Measurements from ENCODE around the gene PRPSAP2. TPM values are rescaled to one million over a fixed set of nuclear protein-coding genes. Genes with fewer than 3 reads are reported as not detected.

The PRPSAP2 gene
- total and polyA plus RNA-seq, 3 donors from 2014 or later: 42.8 to 56.1 (median 55.4) TPM

- WGBS, 2 donors: 6 to 7% methylated on average over 7 of the region's 7 CpGs
- Histone ChIP-seq H3K4me1 (peaks cover 17% of the 10 kb centered on the region), H3K27ac (peak overlapping the region; percentile 68 to 83), H3K36me3 (ENCODE audit: low read depth, missing control alignments) (no peaks in the 10 kb centered on the region), H3K4me3 (peak overlapping the region; percentile 51 to 62), H3K27me3 (no peaks in the 10 kb centered on the region), H3K9me3 (no peaks in the 10 kb centered on the region)
- intact Hi-C loops (cut with DNase I; ENCODE audit: low total_unique reads): no loop called here
- DNase-seq: no peak
- no peak for TF ChIP-seq CTCF (IDR thresholded peaks at IDR 0.05)
- TF ChIP-seq POLR2A (IDR thresholded peaks at IDR 0.05): no peak
Observed at GRCh38 chr17:18856570-18856915, 1.4 kb upstream of the PRPSAP2 start.

- TF ChIP-seq POLR2A (IDR thresholded peaks at IDR 0.05): no peak
- no peak for TF ChIP-seq CTCF (IDR thresholded peaks at IDR 0.05)
- Histone ChIP-seq H3K4me1 (peaks cover 17% of the 10 kb centered on the region), H3K4me3 (peak overlapping the region; percentile 91 to 97), H3K27ac (peak overlapping the region; percentile 87 to 95), H3K36me3 (ENCODE audit: low read depth, missing control alignments) (no peaks in the 10 kb centered on the region), H3K27me3 (no peaks in the 10 kb centered on the region), H3K9me3 (no peaks in the 10 kb centered on the region)
- WGBS, 2 donors: 8 to 11% methylated on average over 12 of the region's 12 CpGs
- intact Hi-C loops (cut with DNase I; ENCODE audit: low total_unique reads): no loop called here
- no peak for DNase-seq
Observed at GRCh38 chr17:18858567-18859245, 775 bp downstream of the PRPSAP2 start.

GRCh38 chr17:18859256-18859655 lies 1.3 kb downstream of the PRPSAP2 start:
- WGBS, 2 donors: 20 to 23% methylated on average over 4 of the region's 4 CpGs
- Histone ChIP-seq H3K27ac (peak overlapping the region in 1 of 2 donors; percentile 87), H3K36me3 (ENCODE audit: low read depth, missing control alignments) (no peaks in the 10 kb centered on the region), H3K27me3 (no peaks in the 10 kb centered on the region), H3K4me1 (peaks cover 17% of the 10 kb centered on the region), H3K9me3 (no peaks in the 10 kb centered on the region), H3K4me3 (no peak overlapping the region)
- intact Hi-C loops (cut with DNase I; ENCODE audit: low total_unique reads): no loop called here
- DNase-seq: no peak
- TF ChIP-seq CTCF (IDR thresholded peaks at IDR 0.05) (no peak), POLR2A (IDR thresholded peaks at IDR 0.05) (no peak)

- Histone ChIP-seq H3K4me3 (no peak overlapping the region), H3K9me3 (no peaks in the 10 kb centered on the region), H3K27me3 (no peaks in the 10 kb centered on the region), H3K27ac (no peak overlapping the region), H3K36me3 (ENCODE audit: low read depth, missing control alignments) (no peaks in the 10 kb centered on the region), H3K4me1 (peaks cover 16% of the 10 kb centered on the region)
- intact Hi-C loops (cut with DNase I; ENCODE audit: low total_unique reads): no loop called here
- WGBS, 2 donors: 91% methylated on average over 9 of the region's 9 CpGs
- DNase-seq: no peak
- TF ChIP-seq POLR2A (IDR thresholded peaks at IDR 0.05) (no peak), CTCF (IDR thresholded peaks at IDR 0.05) (no peak)
Observed at GRCh38 chr17:18860161-18860972, 2.4 kb downstream of the PRPSAP2 start.

All from testis (tissue), 3 donors.